OCI-LY3 (cell line): Measurements from ENCODE around the gene METTL2A.
"Not testable (repeated sequence)": the region's sequence is repeated elsewhere in the genome, so short reads cannot be mapped to it uniquely, and the experiment has no call there.

ENCODE experiments used
- H2AFZ ChIP-seq: fragments of 200-600, 300-600 bp; shearing (Covaris generic); 2 replicates; pipeline ENCODE4 v1.6.0; 2014; ENCODE audit warnings: antibody characterized with exemption, low read depth, low read length
- H3K27ac ChIP-seq: fragments of 200-600, 300-600 bp; sonication (generic); 2 replicates; pipeline ENCODE4 v1.5.1; 2014; ENCODE audit warnings: mild to moderate bottlenecking, low read length, moderate library complexity, mixed read lengths
- H3K27me3 ChIP-seq: fragments of 200-600, 300-600 bp; sonication (generic); 2 replicates; pipeline ENCODE4 v1.6.1; 2014; ENCODE audit warnings: low read depth, low read length, mixed read lengths
- H3K36me3 ChIP-seq: fragments of 200-600, 300-600 bp; sonication (generic); replicated peaks from 2 replicates; pipeline ENCODE3; 2014; ENCODE audit warnings: low read depth, low read length, mixed read lengths
- H3K4me1 ChIP-seq: fragments of 300-600, 200-600 bp; sonication (generic); 2 replicates; pipeline ENCODE4 v1.6.1; 2014; ENCODE audit warnings: low read length, mixed read lengths
- H3K4me2 ChIP-seq: fragments of 200-600, 300-600 bp; sonication (generic); 2 replicates; pipeline ENCODE4 v1.6.1; 2014; ENCODE audit warnings: low read length, mixed read lengths
- H3K4me3 ChIP-seq: fragments of 300-600, 200-600 bp; sonication (generic); 2 replicates; pipeline ENCODE4 v1.5.1; 2014; ENCODE audit warnings: antibody characterized with exemption, mild to moderate bottlenecking, low read length, moderate library complexity
- H3K79me2 ChIP-seq: fragments of 300-600, 200-600 bp; shearing (Covaris generic); 2 replicates; pipeline ENCODE4 v1.6.1; 2014; ENCODE audit warnings: mild to moderate bottlenecking, low read length, mixed read lengths
- H3K9ac ChIP-seq: fragments of 300-600, 200-600 bp; shearing (Covaris generic); 2 replicates; pipeline ENCODE4 v1.6.0; 2014; ENCODE audit warnings: mild to moderate bottlenecking, low read length, moderate library complexity
- H3K9me3 ChIP-seq: fragments of 200-600, 300-600 bp; shearing (Covaris generic); 2 replicates; pipeline ENCODE4 v1.6.1; 2014; ENCODE audit warnings: low read length, mixed read lengths; ENCODE audit not compliant: insufficient read depth
- H4K20me1 ChIP-seq: fragments of 200-600, 300-600 bp; sonication (generic); 2 replicates; pipeline ENCODE4 v1.6.1; 2016; ENCODE audit warnings: low read length, mixed read lengths; ENCODE audit not compliant: insufficient read depth
- CTCF ChIP-seq: fragments of 200-600, 300-600 bp; sonication (generic); IDR thresholded peaks from 2 replicates; pipeline ENCODE4 v1.5.1; 2014; ENCODE audit warnings: antibody characterized with exemption, low read length, low read depth
- EZH2phosphoT487 ChIP-seq: fragments of 200-600 bp; shearing (Covaris generic); IDR thresholded peaks from 2 replicates; pipeline ENCODE4 v1.6.1; 2018; ENCODE audit warnings: antibody characterized with exemption, mixed run types, low read depth

Gene METTL2A

GRCh38 chr17:62392908-62393307 is 30.8 kb upstream of the METTL2A start:
- Histone ChIP-seq H3K9me3 (no peaks in the 10 kb centered on the region), H4K20me1 (no peaks in the 10 kb centered on the region), H3K79me2 (no peaks in the 10 kb centered on the region), H3K27ac (no peak overlapping the region), H3K9ac (no peak overlapping the region), H3K36me3 (no peaks in the 10 kb centered on the region), H2AFZ (no peak overlapping the region), H3K27me3 (peaks cover 37% of the 10 kb centered on the region), H3K4me3 (no peak overlapping the region), H3K4me2 (no peak overlapping the region), H3K4me1 (no peaks in the 10 kb centered on the region)
- no peak for TF ChIP-seq CTCF
- TF ChIP-seq EZH2phosphoT487, result no peak

GRCh38 chr17:62398891-62399290 is 24.8 kb upstream of the METTL2A start:
- H3K4me3 ChIP-seq, result no peak overlapping the region
- TF ChIP-seq EZH2phosphoT487 (no peak), CTCF (no peak)
- no peaks in the 10 kb centered on the region for H3K4me1 ChIP-seq
- H3K27ac ChIP-seq, result no peak overlapping the region
- H3K36me3 ChIP-seq, result no peaks in the 10 kb centered on the region
- no peak overlapping the region for H3K4me2 ChIP-seq
- no peaks in the 10 kb centered on the region for H3K9me3 ChIP-seq
- peaks cover 13% of the 10 kb centered on the region; the same call in 1 of the 2 replicates for H3K27me3 ChIP-seq
- no peaks in the 10 kb centered on the region for H4K20me1 ChIP-seq
- H3K9ac ChIP-seq, result no peak overlapping the region
- no peak overlapping the region for H2AFZ ChIP-seq
- H3K79me2 ChIP-seq, result no peaks in the 10 kb centered on the region

- no peaks in the 10 kb centered on the region for H3K27me3 ChIP-seq
- no peaks in the 10 kb centered on the region for H3K4me1 ChIP-seq
- H3K9me3 ChIP-seq, result no peaks in the 10 kb centered on the region
- H3K9ac ChIP-seq, result no peak overlapping the region
- H3K4me3 ChIP-seq, result no peak overlapping the region
- no peaks in the 10 kb centered on the region for H4K20me1 ChIP-seq
- no peak overlapping the region for H3K27ac ChIP-seq
- H3K79me2 ChIP-seq, result no peaks in the 10 kb centered on the region
- no peak overlapping the region for H2AFZ ChIP-seq
- no peak for TF ChIP-seq EZH2phosphoT487
- no peak for TF ChIP-seq CTCF
- H3K4me2 ChIP-seq, result no peak overlapping the region
- no peaks in the 10 kb centered on the region for H3K36me3 ChIP-seq
These were observed 18.2 kb upstream of the METTL2A start for GRCh38 chr17:62405451-62405850.

GRCh38 chr17:62413090-62413489 is 10.6 kb upstream of the METTL2A start:
- H3K79me2 ChIP-seq, H2AFZ ChIP-seq, H3K9me3 ChIP-seq, H3K27me3 ChIP-seq, H3K4me3 ChIP-seq, H3K4me2 ChIP-seq, H3K4me1 ChIP-seq, H3K9ac ChIP-seq, H4K20me1 ChIP-seq, H3K36me3 ChIP-seq, H3K27ac ChIP-seq: not testable (repeated sequence)

GRCh38 chr17:62426214-62426613 is 2.5 kb downstream of the METTL2A start:
- not testable (repeated sequence) for H3K36me3 ChIP-seq, H3K9me3 ChIP-seq

GRCh38 chr17:62435251-62435650 is 11.6 kb downstream of the METTL2A start:
- H3K36me3 ChIP-seq, H3K79me2 ChIP-seq, H4K20me1 ChIP-seq: not testable (repeated sequence)

More at GRCh38 chr17:62426214-62426613, 2.5 kb downstream of the METTL2A start:
- not testable (repeated sequence) for H3K4me3 ChIP-seq, H3K27me3 ChIP-seq, H3K27ac ChIP-seq, H2AFZ ChIP-seq, H3K9ac ChIP-seq, H4K20me1 ChIP-seq, H3K4me2 ChIP-seq, H3K4me1 ChIP-seq
- peaks cover 23% of the 10 kb centered on the region for H3K79me2 ChIP-seq

GRCh38 chr17:62441181-62441580 is 17.5 kb downstream of the METTL2A start:
- H3K4me2 ChIP-seq, H2AFZ ChIP-seq, H3K27ac ChIP-seq, H3K36me3 ChIP-seq, H3K79me2 ChIP-seq, H3K9ac ChIP-seq, H3K9me3 ChIP-seq, H4K20me1 ChIP-seq, H3K4me1 ChIP-seq, H3K4me3 ChIP-seq, H3K27me3 ChIP-seq: not testable (repeated sequence)

More at GRCh38 chr17:62435251-62435650, 11.6 kb downstream of the METTL2A start:
- H2AFZ ChIP-seq, H3K4me1 ChIP-seq, H3K27ac ChIP-seq, H3K4me3 ChIP-seq, H3K9ac ChIP-seq, H3K27me3 ChIP-seq, H3K9me3 ChIP-seq, H3K4me2 ChIP-seq: not testable (repeated sequence)
